GM21423 (cell line): ENCODE measurements around the gene KLF5.
A peak's percentile ranks its signal among the peaks of the same experiment; 100 is the strongest.
"Not testable (repeated sequence)": the region's sequence is repeated elsewhere in the genome, so short reads cannot be mapped to it uniquely, and the experiment has no call there.

Source experiments
- ATAC-seq: cut with Tn5 transposase; IDR thresholded peaks from one replicate; pipeline ENCODE4 v1.9.1; 2021; ENCODE audit warnings: mild to moderate bottlenecking, moderate library complexity; ENCODE audit not compliant: unreplicated experiment

Gene KLF5

GRCh38 chr13:73082471-73082870 lies 23.7 kb downstream of the KLF5 start:
- no peak for ATAC-seq

- ATAC-seq: no peak
Observed at GRCh38 chr13:73082895-73083294, 24.1 kb downstream of the KLF5 start.

- ATAC-seq: no peak
Observed at GRCh38 chr13:73088332-73088935, 29.6 kb downstream of the KLF5 start.

GRCh38 chr13:73089213-73089612 lies 30.4 kb downstream of the KLF5 start:
- no peak for ATAC-seq

- peak; percentile 62 for ATAC-seq
Observed at GRCh38 chr13:73090116-73090822, 31.5 kb downstream of the KLF5 start.

GRCh38 chr13:73090823-73091187 lies 32.0 kb downstream of the KLF5 start:
- no peak for ATAC-seq

- ATAC-seq: no peak
Observed at GRCh38 chr13:73092829-73093228, 34.0 kb downstream of the KLF5 start.

GRCh38 chr13:73096173-73096572 lies 37.4 kb downstream of the KLF5 start:
- no peak for ATAC-seq

GRCh38 chr13:73096638-73097037 lies 37.8 kb downstream of the KLF5 start:
- ATAC-seq: no peak

GRCh38 chr13:73100781-73101180 lies 42.0 kb downstream of the KLF5 start:
- not testable (repeated sequence) for ATAC-seq

- no peak for ATAC-seq
Observed at GRCh38 chr13:73101351-73102007, 42.7 kb downstream of the KLF5 start.

GRCh38 chr13:73103238-73103637 lies 44.4 kb downstream of the KLF5 start:
- no peak for ATAC-seq

GRCh38 chr13:73106513-73107178 lies 47.8 kb downstream of the KLF5 start:
- ATAC-seq: no peak

GRCh38 chr13:73107481-73107880 lies 48.7 kb downstream of the KLF5 start:
- no peak for ATAC-seq

- ATAC-seq: no peak
Observed at GRCh38 chr13:73107970-73108369, 49.2 kb downstream of the KLF5 start.

GRCh38 chr13:73109288-73109899 lies 50.6 kb downstream of the KLF5 start:
- no peak for ATAC-seq

GRCh38 chr13:73109969-73110368 lies 51.2 kb downstream of the KLF5 start:
- ATAC-seq: no peak

GRCh38 chr13:73110814-73111213 lies 52.0 kb downstream of the KLF5 start:
- no peak for ATAC-seq

GRCh38 chr13:73111331-73111730 lies 52.5 kb downstream of the KLF5 start:
- no peak for ATAC-seq

- ATAC-seq: no peak
Observed at GRCh38 chr13:73119612-73120011, 60.8 kb downstream of the KLF5 start.
